Measurements from ENCODE around the gene PDXDC1.
"Not testable (repeated sequence)": the region's sequence is repeated elsewhere in the genome, so short reads cannot be mapped to it uniquely, and the experiment has no call there.

Gene PDXDC1

DNA sequence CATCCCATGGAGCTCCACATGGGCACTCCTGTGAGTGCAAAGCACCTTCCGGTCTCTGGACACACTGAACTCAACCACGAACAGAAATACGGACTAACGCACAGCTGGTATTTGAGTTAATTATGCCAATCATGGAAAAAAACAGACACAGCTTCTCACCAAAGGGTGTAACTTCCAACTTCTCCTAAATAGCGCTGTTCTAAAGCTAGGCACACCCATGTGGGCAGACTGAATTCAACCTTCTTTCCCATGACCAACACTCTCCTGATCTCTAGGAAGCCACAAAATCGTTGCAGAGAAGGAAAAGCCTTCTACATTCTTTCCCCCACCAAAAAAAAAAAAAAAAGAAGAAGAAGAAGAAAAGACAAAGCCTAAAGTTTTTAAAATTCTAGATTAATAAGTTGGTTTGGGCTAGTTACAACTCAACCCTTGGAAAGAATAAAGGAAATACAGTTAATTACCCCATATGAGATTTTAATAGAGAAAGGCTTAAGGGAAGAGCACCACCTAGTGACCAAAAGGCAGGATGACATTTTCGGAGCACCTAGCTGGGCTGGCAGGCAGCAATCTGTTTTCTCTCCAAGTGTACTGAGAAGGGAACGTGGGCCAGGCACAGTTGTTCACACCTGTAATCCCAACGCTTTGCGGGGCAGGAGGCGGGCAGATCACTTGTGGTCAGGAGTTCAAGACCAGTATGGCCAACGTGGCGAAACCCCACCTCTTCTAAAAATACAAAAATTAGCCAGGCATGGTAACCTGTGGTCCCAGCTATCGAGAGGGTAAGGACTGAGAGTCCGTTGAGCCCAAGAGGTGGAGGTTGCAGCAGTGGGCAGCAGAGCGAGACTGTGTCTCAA, 97.3 kb downstream of the PDXDC1 start:
- DNase-seq = not testable (repeated sequence)

- DNase-seq = no peak
These were observed 98.3 kb downstream of the PDXDC1 start for GRCh38 chr16:15073101-15073500.

GRCh38 chr16:15076161-15076560, 101.3 kb downstream of the PDXDC1 start:
- not testable (repeated sequence) for DNase-seq

DNA sequence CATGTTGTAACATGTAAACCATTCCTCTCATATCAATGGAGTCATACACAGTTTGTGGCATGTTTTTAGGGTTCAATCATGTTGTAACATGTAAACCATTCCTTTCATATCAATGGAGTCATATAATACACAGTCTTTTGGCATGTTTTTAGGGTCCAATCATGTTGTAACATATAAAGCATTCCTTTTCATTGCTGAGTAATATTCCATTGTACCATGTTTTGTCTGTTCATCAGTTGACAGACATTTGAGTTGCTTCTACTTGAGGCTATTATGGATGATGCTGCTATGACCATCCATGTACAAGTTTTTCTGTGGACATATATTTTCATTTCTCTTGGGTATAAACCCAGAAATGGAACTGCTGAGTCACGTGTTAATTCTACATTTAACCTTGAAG, 106.1 kb downstream of the PDXDC1 start:
- DNase-seq = not testable (repeated sequence)

DNA sequence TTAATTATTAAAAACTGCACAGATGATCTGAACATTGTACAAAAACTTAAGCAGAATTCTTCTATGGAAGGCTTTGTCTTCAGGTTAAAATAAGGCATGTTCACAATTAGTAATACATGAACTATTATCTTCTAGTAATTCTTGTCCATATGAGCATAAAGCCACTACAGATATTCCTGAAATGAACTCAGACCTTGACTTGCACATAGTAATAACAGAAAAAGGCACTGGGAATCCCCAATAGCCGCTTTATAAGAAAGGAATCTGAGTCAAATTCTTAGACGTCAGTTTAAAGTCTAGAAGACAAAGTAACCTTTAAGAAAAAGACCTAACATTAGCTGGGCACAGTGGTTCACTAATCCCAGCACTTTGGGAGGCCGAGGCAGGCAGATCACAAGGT, 108.0 kb downstream of the PDXDC1 start:
- DNase-seq = not testable (repeated sequence)

GRCh38 chr16:15090663-15091269, 115.9 kb downstream of the PDXDC1 start:
- DNase-seq = not testable (repeated sequence)

DNA sequence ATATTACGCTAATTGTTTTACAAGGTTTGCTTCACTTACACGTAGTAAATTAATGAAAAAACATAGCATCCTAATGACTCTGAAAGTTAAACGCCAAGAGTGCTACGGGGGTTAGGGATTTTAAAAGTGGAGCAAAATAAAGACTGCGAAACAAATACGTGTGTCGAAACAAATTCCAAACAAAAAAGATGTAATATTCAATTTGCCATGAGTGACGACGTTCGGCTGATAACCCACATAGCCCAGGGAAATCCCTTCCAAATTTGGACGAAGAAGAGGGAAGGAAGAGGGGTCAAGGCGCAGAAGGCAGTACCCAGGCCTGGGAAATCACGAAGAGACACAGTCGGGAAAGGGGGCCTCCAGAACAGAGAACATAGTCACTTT, 118.7 kb downstream of the PDXDC1 start:
- not testable (repeated sequence) for DNase-seq

DNA sequence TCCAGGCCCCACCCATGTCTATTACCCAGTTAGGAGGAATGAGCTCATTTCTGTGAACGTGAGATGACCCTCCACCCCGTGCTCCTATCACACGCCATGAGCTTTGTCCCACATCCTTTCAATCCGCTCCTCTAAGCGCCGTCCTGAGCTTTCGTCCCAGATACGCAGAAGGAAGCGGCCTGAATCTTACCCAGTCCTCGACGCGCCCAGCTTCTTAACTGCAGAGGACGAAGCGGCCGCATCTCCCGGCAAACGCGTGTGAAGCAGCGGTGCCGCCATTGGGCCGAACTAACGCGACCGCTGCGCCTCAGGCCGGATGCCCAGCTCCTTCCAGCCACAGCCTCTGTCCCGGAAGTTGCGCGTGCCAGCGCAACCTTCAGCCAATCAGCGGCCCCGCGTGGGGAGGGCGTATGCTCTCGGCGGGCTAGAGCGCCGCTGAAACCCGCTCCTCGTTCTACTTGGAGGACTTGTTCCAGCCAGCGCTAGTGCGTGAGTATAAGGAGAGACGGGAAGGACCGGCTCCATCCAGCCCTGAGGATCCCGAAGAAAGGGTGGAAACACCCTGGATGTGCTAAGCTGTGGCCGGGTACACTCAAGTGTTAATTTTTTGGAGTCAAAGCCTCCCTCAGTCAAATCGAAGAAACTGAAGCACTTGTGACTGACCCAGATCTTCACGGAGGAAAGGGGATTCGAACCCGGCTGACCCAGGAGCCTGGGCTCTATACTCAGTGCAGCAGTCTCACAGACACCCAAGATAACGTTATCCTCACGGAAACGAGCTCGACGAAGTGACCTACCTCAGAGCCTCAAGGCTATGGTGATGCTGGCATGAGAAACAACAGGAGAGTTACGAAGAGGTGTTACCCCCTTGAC, 119.4 kb downstream of the PDXDC1 start, which contains the start of gene RRN3:
Gene RRN3, minus strand, starts transcription at position 318 of the 873 bp plus-strand sequence. Its CDS starts 39 bp downstream, at position 279.
- DNase-seq = peak; percentile 88

- not testable (repeated sequence) for DNase-seq
These were observed 121.8 kb downstream of the PDXDC1 start for GRCh38 chr16:15096583-15096972.

GRCh38 chr16:15099366-15099909, 124.6 kb downstream of the PDXDC1 start:
- DNase-seq = not testable (repeated sequence)

DNA sequence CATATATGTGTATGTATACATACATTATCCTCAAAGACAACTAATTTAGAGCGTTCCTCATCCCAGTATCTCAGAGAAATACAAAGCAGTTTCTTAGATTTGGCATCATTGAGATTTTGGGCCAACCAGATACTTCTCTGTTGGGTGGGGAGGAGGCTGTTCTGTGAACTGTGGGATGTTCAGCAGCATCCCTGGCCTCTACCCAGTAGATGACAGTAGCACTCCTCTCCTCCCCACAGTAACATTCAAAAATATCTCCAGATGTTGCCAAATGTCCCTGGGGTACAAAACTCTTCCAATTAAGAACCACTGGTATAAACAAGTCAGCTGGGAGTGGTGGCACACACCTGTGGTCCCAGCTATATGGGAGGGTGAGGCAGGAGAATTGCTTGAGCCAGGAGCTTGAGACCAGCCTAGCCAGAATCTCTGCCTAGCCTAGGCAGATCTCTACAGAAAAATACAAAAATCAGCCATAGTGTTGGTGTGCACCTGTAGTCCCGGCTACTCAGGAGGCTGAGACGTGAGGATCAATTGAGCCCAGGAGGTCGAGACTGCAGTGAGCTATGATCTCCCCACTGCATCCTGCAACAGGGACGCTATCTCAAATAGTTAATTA, 125.7 kb downstream of the PDXDC1 start:
- not testable (repeated sequence) for DNase-seq

- not testable (repeated sequence) for DNase-seq
These were observed 153.0 kb downstream of the PDXDC1 start for GRCh38 chr16:15127641-15128425.

GRCh38 chr16:15130256-15130932, 155.6 kb downstream of the PDXDC1 start:
- not testable (repeated sequence) for DNase-seq

GRCh38 chr16:15130943-15131700, 156.3 kb downstream of the PDXDC1 start:
- DNase-seq = not testable (repeated sequence)

DNA sequence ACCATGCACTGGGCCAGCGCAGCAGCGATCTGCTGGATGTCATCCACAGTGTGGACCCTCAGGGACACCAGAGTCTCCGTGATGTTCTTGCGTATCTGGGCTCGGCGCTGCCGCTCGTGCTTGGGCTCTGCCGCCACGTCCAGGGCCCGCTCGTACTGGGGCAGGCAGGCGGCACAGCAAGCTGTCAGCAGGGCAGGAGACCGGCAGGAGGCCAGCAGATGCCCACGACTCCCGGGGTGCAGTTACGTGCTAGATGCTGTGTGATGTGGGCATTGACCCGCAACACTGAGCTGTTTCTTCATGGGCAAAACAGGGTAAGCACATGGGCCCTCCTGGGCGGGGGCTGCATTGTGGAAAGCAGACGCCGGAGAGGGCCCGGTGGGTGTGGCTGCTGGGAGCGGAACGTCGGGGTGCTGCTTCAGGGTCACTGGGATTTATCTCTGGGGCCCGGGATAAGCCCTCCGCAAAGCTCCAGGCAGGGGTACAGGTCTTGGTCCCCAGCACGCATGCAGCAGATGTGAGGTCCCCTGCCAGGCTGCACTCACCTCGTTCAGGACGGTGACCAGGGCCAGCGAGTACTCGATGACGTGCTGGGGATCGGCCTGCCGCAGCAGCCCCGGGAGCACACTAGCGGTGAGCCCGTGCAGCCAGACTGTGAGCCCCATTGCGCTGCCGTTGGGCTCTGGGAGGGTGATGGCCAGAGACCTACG, 158.0 kb downstream of the PDXDC1 start:
- not testable (repeated sequence) for DNase-seq

DNA sequence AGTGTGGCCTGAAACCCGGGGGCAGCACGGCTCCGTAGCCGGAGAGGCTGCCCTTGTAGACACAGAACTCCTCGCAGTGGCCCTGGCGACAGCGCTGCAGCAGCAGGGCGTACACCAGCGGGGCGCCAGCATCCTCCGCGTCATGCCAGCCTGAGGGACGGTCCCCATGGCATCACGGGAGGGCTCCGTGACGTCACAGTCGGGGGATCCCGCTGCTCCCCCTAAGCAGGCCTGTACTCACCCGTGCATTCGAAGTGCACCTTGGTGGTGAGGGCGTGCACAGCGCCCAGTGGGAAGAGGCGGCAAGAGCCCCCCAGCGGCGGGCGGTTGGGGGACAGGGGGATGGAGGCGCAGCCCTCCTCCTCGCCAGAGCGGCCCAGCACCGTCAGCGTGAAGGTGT, 158.7 kb downstream of the PDXDC1 start:
- not testable (repeated sequence) for DNase-seq

- DNase-seq = not testable (repeated sequence)
These were observed 160.1 kb downstream of the PDXDC1 start for GRCh38 chr16:15134752-15135482.
